D721Med (cell line): ENCODE data around the gene CTR9.

Source experiments
- DNase-seq: peaks from one replicate; pipeline ENCODE4 v3.0.0; 2011; ENCODE audit warnings: low spot score; ENCODE audit not compliant: insufficient read length
- FAIRE-seq: peaks from 2 replicates; lab custom pipeline; 2011; peaks lifted over from hg19 to GRCh38; lab: Jason Lieb, UNC
- TF ChIP-seq, protein P1 (sequence below): IDR thresholded peaks from 2 replicates; pipeline ENCODE4 v1.5.1; 2012; ENCODE audit warnings: mild to moderate bottlenecking, control low read depth; ENCODE audit not compliant: insufficient read depth; ENCODE audit errors: missing control alignments

The CTR9 gene

DNA sequence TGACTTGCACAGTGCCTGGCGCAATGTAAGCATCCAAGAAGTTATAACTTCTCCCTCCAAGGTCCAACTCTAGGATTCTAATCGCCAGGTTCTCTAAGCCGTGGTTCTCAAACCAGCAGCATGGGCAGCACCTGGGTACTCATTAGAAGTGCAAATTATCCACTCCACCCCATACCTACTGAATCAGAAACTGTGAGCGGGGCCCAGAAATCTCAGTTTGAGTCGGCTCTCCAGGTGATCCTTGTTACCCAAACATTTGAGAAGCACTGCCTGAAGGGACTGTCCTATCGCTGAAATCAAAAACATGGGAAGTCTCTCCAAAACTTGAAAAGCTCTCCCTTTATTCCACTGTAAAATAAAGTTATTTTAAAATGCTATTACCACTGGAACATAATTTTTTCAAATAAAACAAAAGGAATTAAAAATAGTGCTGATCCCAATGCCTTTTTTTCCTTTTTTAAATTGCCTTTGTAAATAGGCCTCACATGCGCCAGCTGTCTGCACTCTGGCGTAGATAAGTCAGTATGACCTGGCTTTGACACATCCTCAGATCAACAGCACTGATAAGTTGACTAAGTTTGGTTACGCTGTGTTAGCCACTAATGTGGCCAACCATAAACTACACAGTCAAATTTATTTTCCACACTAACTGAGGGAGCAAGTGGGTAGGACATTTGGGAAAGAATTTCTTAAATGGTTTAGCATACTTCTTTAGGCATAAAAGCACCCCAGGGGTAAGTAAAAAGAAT lies 8.4 kb upstream of the CTR9 start:
- DNase-seq (no peak), FAIRE-seq (no peak)
- TF ChIP-seq, protein P1, sequence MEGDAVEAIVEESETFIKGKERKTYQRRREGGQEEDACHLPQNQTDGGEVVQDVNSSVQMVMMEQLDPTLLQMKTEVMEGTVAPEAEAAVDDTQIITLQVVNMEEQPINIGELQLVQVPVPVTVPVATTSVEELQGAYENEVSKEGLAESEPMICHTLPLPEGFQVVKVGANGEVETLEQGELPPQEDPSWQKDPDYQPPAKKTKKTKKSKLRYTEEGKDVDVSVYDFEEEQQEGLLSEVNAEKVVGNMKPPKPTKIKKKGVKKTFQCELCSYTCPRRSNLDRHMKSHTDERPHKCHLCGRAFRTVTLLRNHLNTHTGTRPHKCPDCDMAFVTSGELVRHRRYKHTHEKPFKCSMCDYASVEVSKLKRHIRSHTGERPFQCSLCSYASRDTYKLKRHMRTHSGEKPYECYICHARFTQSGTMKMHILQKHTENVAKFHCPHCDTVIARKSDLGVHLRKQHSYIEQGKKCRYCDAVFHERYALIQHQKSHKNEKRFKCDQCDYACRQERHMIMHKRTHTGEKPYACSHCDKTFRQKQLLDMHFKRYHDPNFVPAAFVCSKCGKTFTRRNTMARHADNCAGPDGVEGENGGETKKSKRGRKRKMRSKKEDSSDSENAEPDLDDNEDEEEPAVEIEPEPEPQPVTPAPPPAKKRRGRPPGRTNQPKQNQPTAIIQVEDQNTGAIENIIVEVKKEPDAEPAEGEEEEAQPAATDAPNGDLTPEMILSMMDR: no peak

- FAIRE-seq: no peak
- TF ChIP-seq, protein P1: no peak
- DNase-seq: no peak
Observed at GRCh38 chr11:10743354-10744000, 7.6 kb upstream of the CTR9 start.

GRCh38 chr11:10744206-10744605 lies 6.8 kb upstream of the CTR9 start:
- TF ChIP-seq, protein P1: no peak
- DNase-seq (no peak), FAIRE-seq (no peak)

- TF ChIP-seq, protein P1: no peak
- no peak for FAIRE-seq
- no peak for DNase-seq
Observed at GRCh38 chr11:10746871-10747270, 4.2 kb upstream of the CTR9 start.

DNA sequence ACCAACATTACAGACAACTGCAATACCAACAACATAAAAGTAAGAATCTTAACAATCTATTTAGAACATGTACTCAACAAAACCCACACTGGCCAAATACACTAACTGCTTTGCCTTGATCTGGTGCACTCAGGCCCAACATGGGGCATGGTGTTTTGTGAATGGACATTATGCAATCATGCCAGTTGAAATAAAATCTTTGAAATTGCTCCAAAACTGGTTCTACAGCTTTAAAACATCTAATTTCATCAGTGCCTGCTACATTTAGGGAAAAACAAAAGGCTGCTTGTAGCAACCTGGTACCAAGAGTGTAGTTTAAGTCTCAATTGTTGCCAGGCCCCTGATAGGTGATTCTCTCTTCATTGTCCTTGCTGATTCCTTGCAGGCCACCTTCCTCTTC lies 3.3 kb upstream of the CTR9 start:
- no peak for DNase-seq
- TF ChIP-seq, protein P1: no peak
- no peak for FAIRE-seq

GRCh38 chr11:10749476-10749875 lies 1.6 kb upstream of the CTR9 start:
- FAIRE-seq: no peak
- no peak for DNase-seq
- TF ChIP-seq, protein P1: no peak

GRCh38 chr11:10751581-10751940 lies 515 bp downstream of the CTR9 start:
- TF ChIP-seq, protein P1: no peak
- DNase-seq (no peak), FAIRE-seq (no peak)
